ENCODE data around the gene MYL6B. TPM values are rescaled to one million over a fixed set of nuclear protein-coding genes. Genes with fewer than 3 reads are reported as not detected.
"Not testable (repeated sequence)": the region's sequence is repeated elsewhere in the genome, so short reads cannot be mapped to it uniquely, and the experiment has no call there.

Gene MYL6B
- 216 and 250 TPM in 2 replicates for total RNA-seq (2014; rRNA removed; shearing (Covaris generic); ENCODE audit: low replicate concordance)

DNA sequence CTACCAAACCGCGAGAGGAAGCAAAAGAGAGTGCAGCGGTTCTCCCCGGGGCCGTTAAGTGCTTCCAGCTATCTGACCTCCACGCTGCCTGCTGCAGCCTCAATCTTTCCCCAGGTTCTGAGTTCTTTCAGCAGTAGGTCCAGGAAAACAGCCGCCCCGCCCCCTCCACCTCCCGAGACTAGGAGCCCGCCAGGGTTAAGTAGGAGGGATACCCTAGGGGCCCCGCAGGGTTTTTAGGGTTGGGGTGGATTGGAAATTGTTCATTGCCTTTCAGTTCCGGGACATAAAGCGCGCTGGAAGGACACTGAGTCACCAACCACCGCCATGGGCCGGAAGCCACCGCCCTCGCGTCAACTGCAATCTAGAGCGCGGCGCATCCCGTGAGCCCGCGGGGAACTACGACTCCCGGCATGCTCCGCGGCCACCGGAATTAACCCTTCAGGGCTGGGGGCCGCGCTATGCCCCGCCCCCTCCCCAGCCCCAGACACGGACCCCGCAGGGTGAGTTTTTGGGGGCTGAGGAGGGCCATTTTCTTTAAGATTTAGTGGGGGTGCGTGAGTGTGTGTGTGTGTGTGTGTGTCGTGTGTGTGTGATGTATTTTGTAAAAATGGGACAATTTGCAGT is at the start of gene MYL6B:
TSS of gene MYL6B (plus strand) at position 456 of the 624 bp plus-strand sequence. CDS start 1,332 bp downstream, outside the sequence.
- in situ Hi-C loops (cut with HindIII; ENCODE audit: low pct_unique_long_range_greater_than_20kb, low sequenced_read_pairs) = no loop called here
- peak; percentile 88 for DNase-seq (ENCODE audit: low read depth)

DNA sequence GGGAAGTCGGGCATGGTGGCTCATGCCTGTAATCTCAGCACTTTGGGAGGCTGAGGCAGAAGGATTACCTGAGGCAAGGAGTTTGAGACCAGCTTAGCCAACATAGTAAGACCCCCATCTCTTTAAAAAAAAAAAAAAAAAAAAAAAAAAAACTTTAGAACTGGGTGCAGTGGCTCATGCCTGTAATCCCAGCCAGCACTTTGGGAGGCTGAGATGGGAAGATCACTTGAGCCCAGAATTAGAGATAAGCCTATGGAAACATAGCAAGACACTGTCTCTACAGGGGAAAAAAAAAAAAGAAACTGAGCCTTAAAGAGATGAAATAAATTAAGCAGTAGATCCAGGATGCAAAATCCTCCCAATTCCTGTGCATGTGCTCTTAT is 49.7 kb upstream of the MYL6B start:
- DNase-seq (ENCODE audit: low read depth) = no peak
- in situ Hi-C loops (cut with HindIII; ENCODE audit: low pct_unique_long_range_greater_than_20kb, low sequenced_read_pairs) = no loop called here

DNA sequence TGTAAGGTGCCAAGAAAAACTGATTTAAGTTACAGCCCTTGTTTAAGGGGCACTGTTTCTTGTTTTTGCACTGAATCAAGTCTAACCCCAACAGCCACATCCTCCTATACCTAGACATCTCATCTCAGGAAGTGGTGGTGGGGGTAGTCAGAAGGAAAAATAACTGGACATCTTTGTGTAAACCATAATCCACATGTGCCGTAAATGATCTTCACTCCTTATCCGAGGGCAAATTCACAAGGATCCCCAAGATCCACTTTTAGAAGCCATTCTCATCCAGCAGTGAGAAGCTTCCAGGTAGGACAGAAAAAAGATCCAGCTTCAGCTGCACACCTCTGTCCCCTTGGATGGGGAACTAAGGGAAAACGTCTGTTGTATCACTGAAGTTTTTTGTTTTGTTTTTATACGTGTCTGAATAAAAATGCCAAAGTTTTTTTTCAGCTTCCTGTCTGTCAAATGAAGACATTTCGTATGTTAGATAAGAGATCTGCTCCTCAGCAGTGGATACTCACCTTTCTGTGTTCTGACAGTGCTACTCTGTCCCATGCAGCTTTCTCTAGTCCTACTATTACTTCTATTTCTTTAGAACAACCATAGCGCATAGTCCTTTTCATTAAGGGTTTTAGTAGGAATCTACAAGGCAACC is 49.2 kb upstream of the MYL6B start:
- in situ Hi-C loops (cut with HindIII; ENCODE audit: low pct_unique_long_range_greater_than_20kb, low sequenced_read_pairs) = no loop called here
- DNase-seq (ENCODE audit: low read depth) = no peak

DNA sequence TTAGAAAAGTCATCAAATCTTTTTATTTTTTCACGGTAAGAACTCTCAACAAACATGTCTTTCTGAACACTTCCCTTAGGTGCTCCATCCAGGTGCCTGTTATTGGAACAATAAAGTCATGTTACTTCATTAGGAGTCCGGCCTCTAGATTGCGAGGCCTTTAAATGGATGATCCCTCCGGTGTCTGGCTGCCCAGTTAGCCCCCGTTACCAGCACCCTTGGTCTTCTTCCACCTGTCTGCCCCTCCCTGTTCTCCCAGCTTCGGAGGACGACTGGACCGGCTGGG is 48.6 kb upstream of the MYL6B start:
- DNase-seq (ENCODE audit: low read depth) = no peak
- in situ Hi-C loops (cut with HindIII; ENCODE audit: low pct_unique_long_range_greater_than_20kb, low sequenced_read_pairs) = no loop called here

DNA sequence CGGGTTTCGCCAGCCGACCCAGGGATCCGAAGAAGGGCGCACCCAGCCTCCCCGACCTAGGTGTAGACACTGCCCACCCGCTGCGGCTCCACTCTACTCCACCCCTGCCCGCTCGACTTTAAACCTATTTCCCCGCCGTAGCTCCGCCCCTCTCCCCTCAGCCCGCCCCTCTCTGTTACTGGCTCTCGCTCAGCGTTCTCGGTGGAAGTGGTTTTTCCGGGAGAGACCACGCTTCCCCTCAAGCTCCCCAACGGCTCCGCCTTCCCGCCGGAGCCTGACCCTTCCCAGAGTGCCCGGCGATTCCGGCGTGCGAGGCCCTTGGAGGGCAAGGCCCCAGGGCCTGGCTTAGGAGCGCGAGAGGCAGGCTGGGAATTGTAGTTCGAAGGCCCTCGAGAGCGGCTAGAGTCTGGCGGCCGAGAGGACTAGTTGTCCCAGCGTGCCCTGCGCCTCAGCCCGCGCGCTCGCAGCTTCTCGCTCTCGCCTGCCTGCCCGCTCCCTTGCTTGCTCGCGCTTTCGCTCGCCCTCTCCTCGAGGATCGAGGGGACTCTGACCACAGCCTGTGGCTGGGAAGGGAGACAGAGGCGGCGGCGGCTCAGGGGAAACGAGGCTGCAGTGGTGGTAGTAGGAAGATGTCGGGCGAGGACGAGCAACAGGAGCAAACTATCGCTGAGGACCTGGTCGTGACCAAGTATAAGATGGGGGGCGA is 48.1 kb upstream of the MYL6B start, which contains the start of gene PA2G4:
TSS of gene PA2G4 (plus strand) at position 451 of the 706 bp plus-strand sequence. CDS start at position 630, 179 bp downstream.
- in situ Hi-C loops (cut with HindIII; ENCODE audit: low pct_unique_long_range_greater_than_20kb, low sequenced_read_pairs) = no loop called here

DNA sequence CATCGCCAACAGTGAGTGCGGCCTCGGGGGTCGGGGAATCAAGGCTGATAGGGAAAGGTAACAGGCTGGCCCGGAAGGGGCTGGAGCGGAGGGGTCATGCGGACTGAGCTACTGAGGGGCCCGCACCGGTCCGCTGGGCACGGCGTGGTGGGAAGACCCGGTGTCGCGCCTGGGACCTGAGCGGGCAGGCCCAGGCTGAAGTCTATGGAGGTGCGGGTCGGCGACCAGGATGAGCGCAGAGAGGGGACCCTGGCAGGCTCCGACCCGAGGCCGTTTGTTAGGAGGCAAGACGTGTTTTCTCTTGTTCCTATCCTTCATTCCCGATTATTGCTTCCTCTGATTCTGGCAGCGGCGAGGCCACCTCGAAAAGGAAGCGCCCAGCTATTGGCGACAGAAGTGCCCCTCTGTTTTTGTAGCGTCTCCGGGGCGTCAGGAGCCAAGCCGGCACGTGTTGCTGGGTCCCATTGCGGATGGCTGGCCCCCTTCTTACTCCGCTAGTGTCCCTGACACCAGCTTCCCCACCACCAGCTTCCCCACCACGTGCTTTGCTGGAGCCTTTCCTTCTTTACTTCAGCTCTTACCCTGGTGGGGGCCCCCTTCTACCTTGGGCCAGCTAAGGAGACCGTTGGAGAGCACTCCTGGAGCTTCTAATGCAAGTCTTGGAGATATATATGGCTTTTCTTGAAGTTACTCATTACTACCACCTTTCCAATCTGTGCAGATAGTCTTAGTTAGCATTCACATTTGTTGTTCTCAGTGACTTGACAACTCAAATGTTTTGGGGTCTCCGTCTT is 47.4 kb upstream of the MYL6B start:
- in situ Hi-C loops (cut with HindIII; ENCODE audit: low pct_unique_long_range_greater_than_20kb, low sequenced_read_pairs) = no loop called here
- DNase-seq (ENCODE audit: low read depth) = no peak

More for the DNA sequence above, 48.1 kb upstream of the MYL6B start, which contains the start of gene PA2G4:
- DNase-seq (ENCODE audit: low read depth) = peak; percentile 100

DNA sequence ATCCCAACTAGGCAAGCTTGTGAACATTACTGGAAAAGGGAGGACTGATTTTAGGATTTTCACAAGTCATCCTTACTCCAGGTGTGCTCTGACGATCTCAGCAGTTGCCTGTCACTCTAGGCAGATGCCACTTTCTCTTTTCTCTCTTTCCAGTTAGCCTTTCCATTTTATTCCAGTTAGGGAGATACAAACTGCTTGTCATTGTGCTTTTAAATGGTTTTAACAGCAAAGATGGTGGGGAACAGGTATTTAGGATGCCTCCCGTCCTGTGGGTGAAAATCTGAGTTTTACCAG is 46.8 kb upstream of the MYL6B start:
- in situ Hi-C loops (cut with HindIII; ENCODE audit: low pct_unique_long_range_greater_than_20kb, low sequenced_read_pairs) = no loop called here
- DNase-seq (ENCODE audit: low read depth) = no peak

DNA sequence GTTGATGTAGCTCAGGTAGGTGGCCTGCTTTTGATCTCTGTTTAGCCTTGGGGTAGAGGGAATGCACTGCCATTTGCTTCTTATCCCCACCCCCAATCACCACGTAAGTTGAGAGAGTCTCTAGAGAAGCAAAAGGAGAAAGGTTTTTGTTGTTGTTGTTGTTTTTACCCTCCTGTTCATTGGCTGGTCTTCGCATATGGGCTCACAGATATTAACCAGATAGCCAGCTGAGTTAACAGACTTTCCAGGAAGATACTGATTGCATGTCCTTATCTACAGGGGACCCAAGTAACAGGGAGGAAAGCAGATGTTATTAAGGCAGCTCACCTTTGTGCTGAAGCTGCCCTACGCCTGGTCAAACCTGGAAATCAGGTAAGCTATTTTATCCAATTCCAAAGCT is 45.1 kb upstream of the MYL6B start:
- in situ Hi-C loops (cut with HindIII; ENCODE audit: low pct_unique_long_range_greater_than_20kb, low sequenced_read_pairs) = no loop called here
- no peak for DNase-seq (ENCODE audit: low read depth)

DNA sequence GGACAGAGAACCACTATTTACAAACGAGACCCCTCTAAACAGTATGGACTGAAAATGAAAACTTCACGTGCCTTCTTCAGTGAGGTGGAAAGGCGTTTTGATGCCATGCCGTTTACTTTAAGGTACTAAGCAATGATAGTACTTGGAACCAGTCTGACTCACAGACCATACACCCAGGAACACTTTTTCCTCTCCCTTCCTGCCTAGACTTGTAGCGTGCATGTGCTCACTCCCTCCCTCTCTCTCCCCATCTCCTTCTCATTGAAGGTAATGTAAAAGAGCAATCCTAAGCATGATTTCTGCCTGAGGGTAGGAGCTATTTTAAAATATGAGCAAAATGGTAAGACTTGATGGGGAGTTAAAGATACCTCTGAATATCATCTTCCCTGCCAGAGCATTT is 41.8 kb upstream of the MYL6B start:
- in situ Hi-C loops (cut with HindIII; ENCODE audit: low pct_unique_long_range_greater_than_20kb, low sequenced_read_pairs) = no loop called here
- no peak for DNase-seq (ENCODE audit: low read depth)

DNA sequence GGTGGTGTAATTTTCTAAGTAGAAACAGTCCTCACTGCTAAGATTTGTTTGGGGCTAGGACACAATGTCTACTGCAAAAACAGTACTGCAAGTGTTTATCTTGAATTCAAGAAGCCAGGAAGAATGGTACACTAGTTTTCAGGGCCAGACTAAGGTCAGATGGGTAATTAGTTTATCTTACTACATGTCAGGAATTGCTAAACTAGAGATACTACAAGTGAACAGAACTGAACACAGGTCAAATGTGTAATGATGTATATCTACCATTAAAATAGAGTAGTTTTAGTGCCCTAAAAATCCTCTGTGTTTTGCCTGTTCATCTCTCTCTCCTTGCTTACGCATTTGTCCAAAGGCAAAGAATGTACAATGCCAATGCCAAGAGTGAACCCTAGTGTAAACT is 38.3 kb upstream of the MYL6B start:
- no peak for DNase-seq (ENCODE audit: low read depth)

DNA sequence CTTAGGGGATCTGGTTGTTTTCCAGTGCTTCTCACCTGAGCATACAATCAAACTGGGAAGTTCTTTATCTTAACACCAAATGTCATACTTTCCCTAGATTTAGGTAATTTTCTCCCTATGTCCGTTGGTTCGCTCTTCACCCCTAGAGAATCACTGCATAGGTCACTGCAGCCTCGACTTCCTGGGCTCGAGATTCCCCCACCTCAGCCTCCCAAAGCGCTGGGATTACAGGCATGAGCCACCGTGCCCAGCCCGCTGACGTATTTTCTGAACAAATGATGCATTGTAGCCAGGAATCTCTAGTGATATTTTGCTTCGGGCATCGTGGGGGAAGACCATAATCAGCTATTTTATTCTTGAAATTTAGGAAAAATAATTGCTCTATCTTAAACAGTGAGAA is 37.1 kb upstream of the MYL6B start:
- in situ Hi-C loops (cut with HindIII; ENCODE audit: low pct_unique_long_range_greater_than_20kb, low sequenced_read_pairs) = no loop called here
- DNase-seq (ENCODE audit: low read depth) = no peak

More for the DNA sequence above, 38.3 kb upstream of the MYL6B start:
- in situ Hi-C loops (cut with HindIII; ENCODE audit: low pct_unique_long_range_greater_than_20kb, low sequenced_read_pairs) = no loop called here

DNA sequence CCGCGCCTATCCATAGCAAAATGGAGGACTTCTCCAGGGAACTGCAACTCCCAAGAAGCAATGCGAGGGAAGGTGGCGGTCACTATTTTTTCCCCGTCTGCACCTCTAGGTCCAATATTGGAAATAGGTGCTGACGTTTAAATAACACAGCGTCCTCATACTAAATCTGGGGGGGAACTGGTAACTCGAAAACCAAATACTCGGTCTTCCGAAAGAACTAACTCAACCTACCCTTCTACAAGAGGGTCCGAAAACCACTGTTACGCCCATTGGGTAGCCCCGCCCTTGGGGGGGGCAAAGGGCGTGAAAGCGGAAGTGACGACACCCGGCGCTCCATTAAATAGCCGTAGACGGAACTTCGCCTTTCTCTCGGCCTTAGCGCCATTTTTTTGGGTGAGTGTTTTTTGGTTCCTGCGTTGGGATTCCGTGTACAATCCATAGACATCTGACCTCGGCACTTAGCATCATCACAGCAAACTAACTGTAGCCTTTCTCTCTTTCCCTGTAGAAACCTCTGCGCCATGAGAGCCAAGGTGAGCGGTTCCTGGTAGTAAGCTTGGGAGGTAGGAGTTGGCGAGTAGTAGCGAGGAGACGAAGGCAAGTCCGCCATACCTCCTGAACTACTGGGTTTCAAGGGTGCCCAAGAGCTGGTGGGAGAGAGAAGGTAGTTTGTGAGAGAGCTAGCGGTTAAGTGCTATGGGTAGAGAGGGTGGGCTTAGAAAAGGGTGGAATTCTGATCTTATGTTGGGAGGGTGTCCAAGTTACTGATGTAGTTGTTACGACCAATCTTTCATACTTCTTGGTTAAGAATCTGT is 35.9 kb upstream of the MYL6B start, which contains the start of gene RPL41:
TSS of gene RPL41 (plus strand) at position 367 of the 815 bp plus-strand sequence.
- peak; percentile 98 for DNase-seq (ENCODE audit: low read depth)
- in situ Hi-C loops (cut with HindIII; ENCODE audit: low pct_unique_long_range_greater_than_20kb, low sequenced_read_pairs) = no loop called here

DNA sequence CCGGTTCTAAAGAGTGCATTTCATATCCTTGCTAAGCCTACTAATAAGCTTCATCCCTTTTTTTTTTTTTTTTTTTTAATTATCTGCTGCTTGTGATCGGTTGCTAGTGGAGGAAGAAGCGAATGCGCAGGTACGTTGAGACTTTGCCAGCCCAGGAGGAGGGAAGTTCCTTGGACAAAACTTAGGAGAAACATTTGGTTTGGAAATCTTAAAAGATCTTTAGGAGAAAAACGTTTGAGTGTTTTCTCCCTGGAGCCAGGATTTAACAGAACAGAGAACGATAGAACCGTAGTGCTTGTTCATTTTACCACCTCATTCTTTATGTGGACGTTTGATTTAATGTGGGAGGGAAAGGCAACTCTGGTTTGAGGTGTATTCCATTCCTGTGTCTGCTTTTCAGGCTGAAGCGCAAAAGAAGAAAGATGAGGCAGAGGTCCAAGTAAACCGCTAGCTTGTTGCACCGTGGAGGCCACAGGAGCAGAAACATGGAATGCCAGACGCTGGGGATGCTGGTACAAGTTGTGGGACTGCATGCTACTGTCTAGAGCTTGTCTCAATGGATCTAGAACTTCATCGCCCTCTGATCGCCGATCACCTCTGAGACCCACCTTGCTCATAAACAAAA is 35.2 kb upstream of the MYL6B start:
- in situ Hi-C loops (cut with HindIII; ENCODE audit: low pct_unique_long_range_greater_than_20kb, low sequenced_read_pairs); DNase-seq (ENCODE audit: low read depth): not testable (repeated sequence)

DNA sequence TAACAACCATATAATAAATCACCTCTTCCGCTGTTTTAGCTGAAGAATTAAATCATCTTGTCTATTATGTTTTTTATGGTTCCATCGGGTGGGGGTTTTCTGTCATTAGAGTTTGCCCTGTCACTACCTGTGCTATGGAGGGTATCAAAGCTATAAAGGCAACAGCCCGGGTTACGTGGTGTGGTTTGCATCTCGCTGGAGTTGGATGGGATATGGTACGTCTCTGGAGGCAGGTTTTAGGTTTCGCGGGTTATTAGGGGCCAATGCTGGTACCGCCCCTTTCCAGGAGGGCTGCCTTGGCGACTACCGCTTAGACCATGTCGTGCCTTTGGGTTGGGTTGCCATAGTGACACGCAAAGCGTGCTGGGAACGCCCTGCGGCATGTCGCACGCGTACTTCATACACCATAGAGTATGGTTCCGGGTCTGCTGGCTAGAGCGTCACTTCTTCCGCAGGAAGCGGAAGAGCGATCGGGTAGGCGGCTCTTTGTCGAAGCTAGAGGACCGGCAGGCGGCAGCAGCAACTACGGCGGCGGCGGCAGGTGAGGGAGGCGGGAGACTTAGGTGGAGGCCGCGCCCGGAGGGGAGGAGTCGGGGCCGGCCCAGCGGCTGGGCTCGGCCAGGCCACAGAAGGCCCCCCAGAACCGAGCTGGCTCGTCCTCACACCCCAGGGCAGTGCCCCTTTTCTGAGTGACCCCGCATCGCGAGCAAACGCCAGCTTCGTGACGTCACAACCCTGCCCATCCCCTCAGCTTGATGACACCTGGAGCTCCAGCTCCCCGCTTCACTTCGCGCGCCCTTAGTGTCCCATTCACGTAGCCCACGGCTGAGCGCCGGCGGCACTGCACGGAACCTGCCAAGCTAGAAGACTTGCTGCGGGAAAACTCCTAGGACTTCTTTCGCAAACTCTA is 34.4 kb upstream of the MYL6B start, which contains the start of gene ZC3H10:
TSS of gene ZC3H10 (plus strand) at position 489 of the 910 bp plus-strand sequence. CDS start 2,297 bp downstream, outside the sequence.
- in situ Hi-C loops (cut with HindIII; ENCODE audit: low pct_unique_long_range_greater_than_20kb, low sequenced_read_pairs) = no loop called here
- peak; percentile 99 for DNase-seq (ENCODE audit: low read depth)

DNA sequence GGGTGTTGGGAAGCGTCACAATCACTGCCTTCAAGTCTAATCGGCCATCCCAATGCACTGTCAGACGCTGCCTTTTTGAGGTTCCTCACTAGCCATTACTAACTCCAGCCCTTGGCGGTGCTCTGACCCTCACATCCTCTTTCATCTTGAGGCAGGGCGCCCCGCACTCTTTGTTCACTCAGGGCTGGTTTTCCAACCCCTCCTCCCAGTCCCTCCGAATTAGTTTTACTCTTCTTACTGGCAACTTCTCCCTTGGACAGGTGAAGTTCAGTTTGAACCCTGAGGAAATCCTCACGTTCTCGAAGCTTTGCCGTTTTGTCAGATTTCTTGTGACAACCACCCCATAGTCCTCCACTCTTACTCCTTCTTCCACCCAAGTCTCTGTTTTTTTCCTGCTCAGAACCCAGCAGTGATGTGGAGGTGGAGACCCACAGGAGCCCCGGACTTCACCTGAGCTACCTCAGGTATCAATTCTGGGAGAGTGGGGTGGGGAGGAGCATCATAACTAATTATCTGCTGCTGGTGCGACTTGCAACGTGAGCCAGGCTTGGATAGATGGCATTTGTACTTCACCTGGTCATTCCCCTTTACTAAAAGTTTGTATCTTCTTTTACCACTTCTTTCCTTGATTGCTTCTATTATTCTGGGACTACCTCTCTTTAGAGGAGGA is 33.6 kb upstream of the MYL6B start:
- no peak for DNase-seq (ENCODE audit: low read depth)
- in situ Hi-C loops (cut with HindIII; ENCODE audit: low pct_unique_long_range_greater_than_20kb, low sequenced_read_pairs) = no loop called here

DNA sequence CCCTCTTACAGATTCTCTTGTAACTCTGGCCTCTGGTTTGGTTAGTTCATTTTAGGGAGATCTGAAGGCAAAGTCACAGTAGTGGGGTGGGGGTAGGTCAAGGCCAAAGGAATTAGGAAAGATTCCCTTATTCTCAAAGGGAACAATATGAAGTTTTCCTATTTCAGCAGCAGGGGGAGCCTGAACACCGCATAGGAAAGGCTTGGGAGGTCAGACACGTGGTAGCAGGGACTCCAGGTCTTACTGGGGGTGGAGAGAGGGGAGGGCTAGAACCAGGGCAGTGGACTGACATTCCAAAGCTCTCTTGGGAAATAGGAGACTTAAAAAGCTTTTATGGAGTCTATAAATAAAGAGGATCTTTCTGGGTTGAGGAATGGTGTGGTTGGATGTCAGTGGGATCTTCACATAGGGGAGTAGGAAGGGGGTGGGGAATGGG is 33.0 kb upstream of the MYL6B start:
- in situ Hi-C loops (cut with HindIII; ENCODE audit: low pct_unique_long_range_greater_than_20kb, low sequenced_read_pairs) = no loop called here
- peak; percentile 77 for DNase-seq (ENCODE audit: low read depth)
